Activated CD8-positive, alpha-beta memory T cell treated with anti-CD3 and anti-CD28 coated beads for 4 hours (primary cell): ENCODE data around the gene OSBPL2.

ENCODE experiments used
- DNase-seq, 2 donors: peaks; one replicate each; pipeline ENCODE4 v3.0.0-alpha.2; 2020; ENCODE audit warnings: low read depth in 2 of 2

Gene OSBPL2

GRCh38 chr20:62206388-62206775, 31.9 kb upstream of the OSBPL2 start:
- DNase-seq: no peak

GRCh38 chr20:62208061-62208794, 30.1 kb upstream of the OSBPL2 start:
- no peak for DNase-seq

- DNase-seq: no peak
Observed at GRCh38 chr20:62208795-62209755, 29.2 kb upstream of the OSBPL2 start.

GRCh38 chr20:62209850-62210495, 28.3 kb upstream of the OSBPL2 start:
- DNase-seq: no peak

- DNase-seq: no peak
Observed at GRCh38 chr20:62210496-62210855, 27.8 kb upstream of the OSBPL2 start.

GRCh38 chr20:62211216-62211615, 27.1 kb upstream of the OSBPL2 start:
- DNase-seq: no peak

- no peak for DNase-seq
Observed at GRCh38 chr20:62211769-62212288, 26.5 kb upstream of the OSBPL2 start.

- DNase-seq: no peak
Observed at GRCh38 chr20:62212299-62212698, 26.0 kb upstream of the OSBPL2 start.

- no peak for DNase-seq
Observed at GRCh38 chr20:62214067-62214466, 24.3 kb upstream of the OSBPL2 start.

- no peak for DNase-seq
Observed at GRCh38 chr20:62215020-62215990, 23.0 kb upstream of the OSBPL2 start.

GRCh38 chr20:62215991-62216635, 22.2 kb upstream of the OSBPL2 start:
- no peak for DNase-seq

- no peak for DNase-seq
Observed at GRCh38 chr20:62216636-62217566, 21.4 kb upstream of the OSBPL2 start.

GRCh38 chr20:62217913-62218773, 20.2 kb upstream of the OSBPL2 start:
- no peak for DNase-seq

GRCh38 chr20:62219101-62219991, 19.0 kb upstream of the OSBPL2 start:
- DNase-seq: no peak

GRCh38 chr20:62219992-62220665, 18.2 kb upstream of the OSBPL2 start, which contains the start of gene HRH3:
Gene HRH3, minus strand, starts transcription at chr20:62220278. Its CDS starts 308 bp downstream, at chr20:62219970.
- no peak for DNase-seq

GRCh38 chr20:62220666-62221568, 17.4 kb upstream of the OSBPL2 start:
- DNase-seq: no peak
